Neural crest cell (in vitro differentiated cells): ENCODE results near the gene ADGRF1. TPM values are rescaled to one million over a fixed set of nuclear protein-coding genes. Genes with fewer than 3 reads are reported as not detected.

ENCODE experiments used
- DNase-seq: peaks from one replicate; pipeline ENCODE4 v3.0.0; 2021; ENCODE audit warnings: low read depth, mixed read lengths, low spot score
- H3K27ac Mint-ChIP-seq: one replicate; pipeline ENCODE4 v1.8.0; 2021; ENCODE audit warnings: mild to moderate bottlenecking, mixed read lengths; ENCODE audit not compliant: unreplicated experiment
- H3K27me3 Mint-ChIP-seq: 2 replicates; pipeline ENCODE4 v1.8.0; 2021; ENCODE audit warnings: low read depth, mild to moderate bottlenecking, mixed read lengths
- H3K36me3 Mint-ChIP-seq: 2 replicates; pipeline ENCODE4 v1.8.0; 2021; ENCODE audit warnings: low read depth, mild to moderate bottlenecking, mixed read lengths
- H3K4me1 Mint-ChIP-seq: 2 replicates; pipeline ENCODE4 v1.8.0; 2021; ENCODE audit warnings: mixed read lengths
- H3K4me3 Mint-ChIP-seq: one replicate; pipeline ENCODE4 v1.8.0; 2021; ENCODE audit warnings: mild to moderate bottlenecking, mixed read lengths
- H3K9me3 Mint-ChIP-seq: 2 replicates; pipeline ENCODE4 v1.8.0; 2021; ENCODE audit warnings: mixed read lengths
- CTCF ChIP-seq: fragments of 200-600 bp; sonication (generic); conservative IDR thresholded peaks from 2 replicates; pipeline ENCODE4 v1.5.0; 2021; ENCODE audit warnings: antibody characterized with exemption, mild to moderate bottlenecking
- total RNA-seq: library from RNA; stranded (reverse); gene quantifications from 2 replicates; pipeline ENCODE4 v1.2.1, GENCODE V29; 2021

The ADGRF1 gene
- total RNA-seq, 1 donor from 2014 or later: 0.09 TPM

GRCh38 chr6:46990031-46990644 is 52.0 kb downstream of the ADGRF1 start:
- DNase-seq: no peak

GRCh38 chr6:46989398-46989797 is 52.7 kb downstream of the ADGRF1 start:
- DNase-seq: no peak
- Mint-ChIP-seq H3K27ac (no peak overlapping the region), H3K9me3 (peaks cover 2% of the 10 kb centered on the region), H3K4me1 (no peaks in the 10 kb centered on the region), H3K27me3 (no peaks in the 10 kb centered on the region), H3K4me3 (no peak overlapping the region), H3K36me3 (no peaks in the 10 kb centered on the region)
- TF ChIP-seq CTCF: no peak

More at GRCh38 chr6:46990031-46990644, 52.0 kb downstream of the ADGRF1 start:
- H3K27ac Mint-ChIP-seq: no peak overlapping the region
- H3K36me3 Mint-ChIP-seq: no peaks in the 10 kb centered on the region
- peaks cover 2% of the 10 kb centered on the region for H3K9me3 Mint-ChIP-seq
- H3K27me3 Mint-ChIP-seq: no peaks in the 10 kb centered on the region
- no peak for TF ChIP-seq CTCF
- no peak overlapping the region for H3K4me3 Mint-ChIP-seq
- no peaks in the 10 kb centered on the region for H3K4me1 Mint-ChIP-seq

GRCh38 chr6:46985943-46986342 is 56.2 kb downstream of the ADGRF1 start:
- Mint-ChIP-seq H3K36me3 (no peaks in the 10 kb centered on the region), H3K4me3 (no peak overlapping the region), H3K4me1 (peaks cover 10% of the 10 kb centered on the region), H3K27me3 (no peaks in the 10 kb centered on the region), H3K9me3 (no peaks in the 10 kb centered on the region), H3K27ac (no peak overlapping the region)
- no peak for TF ChIP-seq CTCF
- no peak for DNase-seq

GRCh38 chr6:46983007-46983411 is 59.1 kb downstream of the ADGRF1 start:
- no peaks in the 10 kb centered on the region for H3K36me3 Mint-ChIP-seq
- H3K4me3 Mint-ChIP-seq: no peak overlapping the region
- TF ChIP-seq CTCF: no peak
- no peaks in the 10 kb centered on the region for H3K9me3 Mint-ChIP-seq
- peaks cover 13% of the 10 kb centered on the region for H3K4me1 Mint-ChIP-seq
- H3K27me3 Mint-ChIP-seq: no peaks in the 10 kb centered on the region
- DNase-seq: no peak
- H3K27ac Mint-ChIP-seq: no peak overlapping the region

GRCh38 chr6:46979206-46979605 is 62.9 kb downstream of the ADGRF1 start:
- TF ChIP-seq CTCF: no peak
- no peak overlapping the region for H3K4me3 Mint-ChIP-seq
- H3K27me3 Mint-ChIP-seq: no peaks in the 10 kb centered on the region
- DNase-seq: no peak
- H3K9me3 Mint-ChIP-seq: no peaks in the 10 kb centered on the region
- no peaks in the 10 kb centered on the region for H3K36me3 Mint-ChIP-seq
- peaks cover 13% of the 10 kb centered on the region for H3K4me1 Mint-ChIP-seq
- H3K27ac Mint-ChIP-seq: no peak overlapping the region
